ENCODE measurements around the gene HYAL3.

HYAL3 gene

DNA sequence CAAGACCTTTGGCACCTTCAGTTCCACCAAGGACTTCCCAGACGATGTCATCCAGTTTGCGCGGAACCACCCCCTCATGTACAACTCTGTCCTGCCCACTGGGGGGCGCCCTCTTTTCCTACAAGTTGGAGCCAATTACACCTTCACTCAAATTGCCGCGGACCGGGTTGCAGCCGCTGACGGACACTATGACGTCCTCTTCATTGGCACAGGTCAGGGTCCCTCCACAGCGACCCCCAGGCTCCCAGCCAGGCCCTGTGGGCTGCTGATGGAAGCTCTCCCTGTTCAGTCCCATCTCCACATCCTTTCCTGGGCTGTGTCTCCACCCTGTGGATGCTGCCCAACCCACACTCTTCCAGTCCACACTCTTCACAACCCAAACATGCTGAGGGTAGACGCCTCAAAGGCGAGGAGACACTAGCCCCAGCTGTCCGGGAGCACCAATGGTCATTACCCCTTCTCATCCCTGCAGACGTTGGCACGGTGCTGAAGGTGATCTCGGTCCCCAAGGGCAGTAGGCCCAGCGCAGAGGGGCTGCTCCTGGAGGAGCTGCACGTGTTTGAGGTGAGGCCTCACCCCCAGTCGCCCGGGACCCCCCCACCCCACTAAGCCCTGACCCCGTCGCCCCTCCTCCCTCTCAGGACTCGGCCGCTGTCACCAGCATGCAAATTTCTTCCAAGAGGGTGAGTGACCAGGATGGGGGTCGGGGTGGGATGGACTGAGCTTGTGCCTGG is 24.7 kb downstream of the HYAL3 start:
- TF ChIP-seq RAD21 (IDR thresholded peaks at IDR 0.05; ENCODE audit: low read depth) (peak; percentile 47), EGR1 (IDR thresholded peaks at IDR 0.05) (0 out of 2 replicates have a peak, but pooled peaks have one; percentile 41)
- TF ChIP-seq, protein P1, sequence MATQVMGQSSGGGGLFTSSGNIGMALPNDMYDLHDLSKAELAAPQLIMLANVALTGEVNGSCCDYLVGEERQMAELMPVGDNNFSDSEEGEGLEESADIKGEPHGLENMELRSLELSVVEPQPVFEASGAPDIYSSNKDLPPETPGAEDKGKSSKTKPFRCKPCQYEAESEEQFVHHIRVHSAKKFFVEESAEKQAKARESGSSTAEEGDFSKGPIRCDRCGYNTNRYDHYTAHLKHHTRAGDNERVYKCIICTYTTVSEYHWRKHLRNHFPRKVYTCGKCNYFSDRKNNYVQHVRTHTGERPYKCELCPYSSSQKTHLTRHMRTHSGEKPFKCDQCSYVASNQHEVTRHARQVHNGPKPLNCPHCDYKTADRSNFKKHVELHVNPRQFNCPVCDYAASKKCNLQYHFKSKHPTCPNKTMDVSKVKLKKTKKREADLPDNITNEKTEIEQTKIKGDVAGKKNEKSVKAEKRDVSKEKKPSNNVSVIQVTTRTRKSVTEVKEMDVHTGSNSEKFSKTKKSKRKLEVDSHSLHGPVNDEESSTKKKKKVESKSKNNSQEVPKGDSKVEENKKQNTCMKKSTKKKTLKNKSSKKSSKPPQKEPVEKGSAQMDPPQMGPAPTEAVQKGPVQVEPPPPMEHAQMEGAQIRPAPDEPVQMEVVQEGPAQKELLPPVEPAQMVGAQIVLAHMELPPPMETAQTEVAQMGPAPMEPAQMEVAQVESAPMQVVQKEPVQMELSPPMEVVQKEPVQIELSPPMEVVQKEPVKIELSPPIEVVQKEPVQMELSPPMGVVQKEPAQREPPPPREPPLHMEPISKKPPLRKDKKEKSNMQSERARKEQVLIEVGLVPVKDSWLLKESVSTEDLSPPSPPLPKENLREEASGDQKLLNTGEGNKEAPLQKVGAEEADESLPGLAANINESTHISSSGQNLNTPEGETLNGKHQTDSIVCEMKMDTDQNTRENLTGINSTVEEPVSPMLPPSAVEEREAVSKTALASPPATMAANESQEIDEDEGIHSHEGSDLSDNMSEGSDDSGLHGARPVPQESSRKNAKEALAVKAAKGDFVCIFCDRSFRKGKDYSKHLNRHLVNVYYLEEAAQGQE (IDR thresholded peaks at IDR 0.05; ENCODE audit: low read depth), result no peak

DNA sequence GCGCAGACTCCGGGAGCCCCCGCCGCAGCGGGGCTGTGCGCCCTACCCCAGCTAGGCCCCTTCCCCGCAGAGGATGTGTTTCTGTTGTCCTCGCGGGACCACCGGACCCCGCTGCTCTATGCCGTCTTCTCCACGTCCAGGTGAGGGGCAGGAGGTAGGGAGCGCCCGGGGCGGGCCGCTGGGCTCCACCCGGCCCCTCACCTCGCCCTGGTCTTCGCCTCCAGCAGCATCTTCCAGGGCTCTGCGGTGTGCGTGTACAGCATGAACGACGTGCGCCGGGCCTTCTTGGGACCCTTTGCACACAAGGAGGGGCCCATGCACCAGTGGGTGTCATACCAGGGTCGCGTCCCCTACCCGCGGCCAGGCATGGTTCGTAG is 25.5 kb downstream of the HYAL3 start:
- TF ChIP-seq, protein P2, sequence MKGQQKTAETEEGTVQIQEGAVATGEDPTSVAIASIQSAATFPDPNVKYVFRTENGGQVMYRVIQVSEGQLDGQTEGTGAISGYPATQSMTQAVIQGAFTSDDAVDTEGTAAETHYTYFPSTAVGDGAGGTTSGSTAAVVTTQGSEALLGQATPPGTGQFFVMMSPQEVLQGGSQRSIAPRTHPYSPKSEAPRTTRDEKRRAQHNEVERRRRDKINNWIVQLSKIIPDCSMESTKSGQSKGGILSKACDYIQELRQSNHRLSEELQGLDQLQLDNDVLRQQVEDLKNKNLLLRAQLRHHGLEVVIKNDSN (IDR thresholded peaks at IDR 0.05), result no peak
- TF ChIP-seq TEAD4 (IDR thresholded peaks at IDR 0.05) (no peak), TAF1 (IDR thresholded peaks at IDR 0.05; ENCODE audit: low read depth) (no peak), FOXM1 (IDR thresholded peaks at IDR 0.05; ENCODE audit: borderline replicate concordance, low read depth) (no peak), YY1 (IDR thresholded peaks at IDR 0.05; ENCODE audit: low read depth) (no peak)

DNA sequence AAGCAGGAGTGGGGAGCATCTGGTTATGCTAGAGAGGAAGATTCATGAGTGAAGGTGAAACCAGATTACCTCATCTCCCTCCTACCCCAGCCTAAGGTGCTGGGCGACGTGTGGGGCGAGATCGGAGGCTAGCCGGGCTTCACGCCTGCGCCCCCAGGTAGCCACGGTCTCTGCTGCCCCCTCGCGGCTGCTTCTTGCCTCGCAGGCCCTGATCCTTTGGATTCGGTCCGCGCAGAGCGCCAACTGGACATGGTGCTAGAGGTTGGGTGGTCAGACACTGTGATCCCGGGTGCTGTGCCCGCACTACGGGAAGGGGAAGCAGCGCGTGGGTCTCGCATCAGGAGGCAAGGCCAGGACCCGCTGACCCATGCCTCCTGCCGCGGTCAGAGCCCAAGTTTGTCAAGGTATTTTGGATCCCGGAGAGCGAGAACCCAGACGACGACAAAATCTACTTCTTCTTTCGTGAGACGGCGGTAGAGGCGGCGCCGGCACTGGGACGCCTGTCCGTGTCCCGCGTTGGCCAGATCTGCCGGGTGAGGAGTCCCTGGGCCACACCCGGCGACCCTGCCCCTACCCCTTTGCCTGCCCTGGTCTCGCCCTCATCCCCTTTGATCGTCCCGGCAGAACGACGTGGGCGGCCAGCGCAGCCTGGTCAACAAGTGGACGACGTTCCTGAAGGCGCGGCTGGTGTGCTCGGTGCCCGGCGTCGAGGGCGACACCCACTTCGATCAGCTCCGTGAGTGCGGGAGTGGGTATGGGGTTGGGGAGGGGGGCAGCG is 26.1 kb downstream of the HYAL3 start:
- TF ChIP-seq TAF1 (IDR thresholded peaks at IDR 0.05; ENCODE audit: low read depth), result no peak
- TF ChIP-seq RAD21 (IDR thresholded peaks at IDR 0.05; ENCODE audit: low read depth), result peak; percentile 99
- TF ChIP-seq ZBTB7A (IDR thresholded peaks at IDR 0.05; ENCODE audit: low read depth), result no peak
- TF ChIP-seq, protein P3, sequence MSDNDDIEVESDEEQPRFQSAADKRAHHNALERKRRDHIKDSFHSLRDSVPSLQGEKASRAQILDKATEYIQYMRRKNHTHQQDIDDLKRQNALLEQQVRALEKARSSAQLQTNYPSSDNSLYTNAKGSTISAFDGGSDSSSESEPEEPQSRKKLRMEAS (IDR thresholded peaks at IDR 0.05), result no peak
- TF ChIP-seq EP300 (IDR thresholded peaks at IDR 0.05; ENCODE audit: borderline replicate concordance), result no peak

DNA sequence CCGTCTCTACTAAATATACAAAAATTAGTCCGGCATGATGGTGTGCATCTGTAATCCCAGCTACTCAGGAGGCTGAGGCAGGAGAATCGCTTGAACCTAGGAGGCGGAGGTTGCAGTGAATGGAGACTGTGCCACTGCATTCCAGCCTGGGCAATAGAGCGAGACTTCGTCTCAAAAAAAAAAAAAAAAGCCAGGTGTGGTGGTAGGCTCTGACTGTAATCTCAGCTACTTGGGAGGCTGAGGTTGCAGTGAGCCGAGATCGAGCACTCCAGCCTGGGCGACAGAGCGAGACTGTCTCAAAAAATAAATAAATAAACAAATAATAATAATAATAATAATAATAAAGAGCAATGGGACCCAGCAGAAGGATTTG is 26.7 kb downstream of the HYAL3 start:
- TF ChIP-seq TEAD4 (IDR thresholded peaks at IDR 0.05), result peak; percentile 69

DNA sequence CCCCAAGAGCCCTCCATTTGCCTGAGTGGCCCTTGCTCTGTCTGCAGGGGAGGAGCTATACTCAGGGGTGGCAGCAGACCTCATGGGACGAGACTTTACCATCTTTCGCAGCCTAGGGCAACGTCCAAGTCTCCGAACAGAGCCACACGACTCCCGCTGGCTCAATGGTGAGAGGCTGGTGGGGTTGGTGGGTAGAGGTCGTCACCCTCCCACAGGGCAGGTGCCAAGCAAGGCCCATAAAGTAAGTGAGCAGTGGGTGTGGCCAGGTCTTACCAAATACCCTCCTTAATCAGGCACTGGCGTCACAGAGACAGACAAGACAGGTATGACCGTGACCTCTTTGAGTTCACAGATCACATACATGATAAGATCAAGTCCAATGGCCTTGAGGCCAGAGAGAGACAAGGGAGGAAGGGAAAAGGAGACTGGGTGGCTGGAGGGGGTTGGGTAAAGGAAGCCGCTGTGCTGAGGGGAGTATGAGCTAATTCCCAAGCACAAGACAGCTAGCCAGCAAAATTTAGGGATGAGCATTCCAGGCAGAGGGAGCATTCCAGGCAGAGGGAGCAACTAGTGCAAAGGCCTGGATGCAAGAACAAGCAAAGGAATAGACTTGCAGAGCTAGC is 27.8 kb downstream of the HYAL3 start:
- TF ChIP-seq, protein P3 (IDR thresholded peaks at IDR 0.05), result no peak
- TF ChIP-seq FOXM1 (IDR thresholded peaks at IDR 0.05; ENCODE audit: borderline replicate concordance, low read depth), result no peak
- no peak for TF ChIP-seq YY1 (IDR thresholded peaks at IDR 0.05; ENCODE audit: low read depth)
- TF ChIP-seq TCF12 (IDR thresholded peaks at IDR 0.05; ENCODE audit: low read depth), result no peak
- TF ChIP-seq EP300 (IDR thresholded peaks at IDR 0.05; ENCODE audit: borderline replicate concordance), result no peak

DNA sequence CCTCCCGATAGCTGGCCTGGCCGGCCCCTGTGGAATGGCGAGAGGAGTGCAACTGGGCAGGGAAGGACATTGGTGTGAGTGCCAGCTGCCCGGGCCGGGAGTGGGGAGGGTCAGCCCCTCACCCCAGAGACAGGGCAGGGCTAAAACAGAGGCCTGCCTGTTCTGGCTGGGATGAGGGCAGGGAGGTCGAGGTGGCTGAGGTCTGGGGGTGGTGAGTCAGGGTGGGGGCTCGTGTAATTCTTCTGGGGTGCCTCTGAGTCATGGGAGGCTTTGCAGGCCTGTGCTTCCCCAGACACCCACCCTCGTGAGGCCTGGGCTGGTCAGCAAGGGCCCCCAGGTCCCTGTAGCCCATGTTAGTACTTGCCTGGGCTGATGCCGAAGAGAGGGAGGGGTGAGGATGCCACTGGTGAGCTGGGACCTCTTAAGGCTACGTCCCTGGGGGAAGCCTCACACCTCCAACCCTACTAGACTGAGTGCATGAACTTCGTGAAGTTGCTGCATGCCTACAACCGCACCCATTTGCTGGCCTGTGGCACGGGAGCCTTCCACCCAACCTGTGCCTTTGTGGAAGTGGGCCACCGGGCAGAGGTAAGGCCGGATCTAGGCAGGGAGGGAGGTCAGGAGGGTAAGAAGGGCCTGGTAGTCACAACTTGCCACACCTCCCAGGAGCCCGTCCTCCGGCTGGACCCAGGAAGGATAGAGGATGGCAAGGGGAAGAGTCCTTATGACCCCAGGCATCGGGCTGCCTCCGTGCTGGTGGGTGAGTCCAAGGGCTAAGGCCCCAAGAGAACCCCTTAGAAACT is 28.6 kb downstream of the HYAL3 start:
- TF ChIP-seq ZBTB7A (IDR thresholded peaks at IDR 0.05; ENCODE audit: low read depth), result no peak
- TF ChIP-seq, protein P2 (IDR thresholded peaks at IDR 0.05), result no peak
- TF ChIP-seq YY1 (IDR thresholded peaks at IDR 0.05; ENCODE audit: low read depth), result no peak
- TF ChIP-seq, protein P1 (IDR thresholded peaks at IDR 0.05; ENCODE audit: low read depth), result no peak
- no peak for TF ChIP-seq TAF1 (IDR thresholded peaks at IDR 0.05; ENCODE audit: low read depth)
- no peak for TF ChIP-seq EGR1 (IDR thresholded peaks at IDR 0.05)
- no peak for TF ChIP-seq CREB1 (IDR thresholded peaks at IDR 0.05; ENCODE audit: low read depth)
- TF ChIP-seq TCF12 (IDR thresholded peaks at IDR 0.05; ENCODE audit: low read depth), result no peak
- TF ChIP-seq NFIC (IDR thresholded peaks at IDR 0.05), result no peak
- no peak for TF ChIP-seq EP300 (IDR thresholded peaks at IDR 0.05; ENCODE audit: borderline replicate concordance)
- no peak for TF ChIP-seq CEBPB (IDR thresholded peaks at IDR 0.05)
- no peak for TF ChIP-seq TEAD4 (IDR thresholded peaks at IDR 0.05)
- no peak for TF ChIP-seq RAD21 (IDR thresholded peaks at IDR 0.05; ENCODE audit: low read depth)
- TF ChIP-seq, protein P3 (IDR thresholded peaks at IDR 0.05), result no peak
- no peak for TF ChIP-seq FOXM1 (IDR thresholded peaks at IDR 0.05; ENCODE audit: borderline replicate concordance, low read depth)

All from Ishikawa (cell line).